Measurements from ENCODE around the gene ABCC3. TPM values are rescaled to one million over a fixed set of nuclear protein-coding genes. Genes with fewer than 3 reads are reported as not detected.
A peak's percentile ranks its signal among the peaks of the same experiment; 100 is the strongest.
"Not testable (repeated sequence)": the region's sequence is repeated elsewhere in the genome, so short reads cannot be mapped to it uniquely, and the experiment has no call there.

Gene ABCC3
- total RNA-seq, 1 donor from 2014 or later = not detected

DNA sequence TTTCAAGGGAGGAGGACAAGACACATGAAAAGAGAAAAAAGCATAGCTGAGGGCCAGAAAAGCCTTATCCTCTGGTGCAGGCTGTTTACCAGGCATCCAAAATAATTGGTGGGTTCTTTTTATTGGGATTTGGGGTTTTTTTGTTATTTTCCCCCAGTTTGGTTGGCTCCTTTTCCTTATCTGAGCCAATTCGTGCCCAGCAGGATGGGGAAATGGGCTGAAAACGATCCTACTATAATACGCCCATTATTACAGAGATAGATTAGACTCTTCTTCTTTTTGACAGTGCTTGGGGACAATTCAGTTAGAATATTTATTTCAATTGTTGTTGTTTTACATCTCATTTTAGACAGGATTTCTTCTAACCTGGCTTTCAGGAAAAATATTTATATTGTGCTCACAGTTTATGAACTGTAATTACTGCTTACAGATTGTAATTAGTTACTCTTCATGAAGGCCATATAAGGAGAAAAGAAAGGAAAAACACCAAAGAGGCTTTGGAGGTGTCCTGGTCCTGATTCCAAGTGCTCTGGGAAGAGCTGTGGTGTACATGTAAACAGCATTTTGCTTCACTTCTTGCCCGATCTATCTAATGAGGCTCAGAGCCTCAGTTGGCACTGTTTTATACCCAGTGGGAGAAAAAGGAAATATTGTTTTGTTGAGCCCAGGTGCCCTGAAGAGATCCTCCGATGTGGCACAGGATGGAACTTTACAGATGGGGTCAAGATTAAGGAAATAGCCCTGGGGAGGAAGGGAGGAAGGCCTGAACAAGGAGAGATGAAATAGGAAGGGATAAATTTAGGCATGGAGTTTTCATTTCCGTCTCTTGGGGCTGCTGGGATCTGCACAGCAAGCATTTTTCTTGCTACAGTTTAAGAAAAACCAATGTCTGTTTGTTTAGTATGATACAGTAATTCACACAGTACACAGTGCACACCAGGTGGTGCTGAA is 73.6 kb downstream of the ABCC3 start:
- DNase-seq = no peak
- Mint-ChIP-seq H3K4me1 (ENCODE audit: low read depth, unreplicated experiment) (peaks cover 14% of the 10 kb centered on the region), H3K27ac (ENCODE audit: unreplicated experiment) (peak overlapping the region; percentile 97), H3K9me3 (ENCODE audit: unreplicated experiment) (peaks cover 6% of the 10 kb centered on the region), H3K4me3 (ENCODE audit: unreplicated experiment) (peak overlapping the region; percentile 84), H3K27me3 (ENCODE audit: unreplicated experiment) (peaks cover 6% of the 10 kb centered on the region), H3K36me3 (ENCODE audit: unreplicated experiment) (peaks cover 3% of the 10 kb centered on the region)
- TF ChIP-seq CTCF (IDR thresholded peaks at IDR 0.05; ENCODE audit: partially characterized antibody, unreplicated experiment) = no peak

- not testable (repeated sequence) for H3K27me3 Mint-ChIP-seq (ENCODE audit: unreplicated experiment); H3K9me3 Mint-ChIP-seq (ENCODE audit: unreplicated experiment); H3K36me3 Mint-ChIP-seq (ENCODE audit: unreplicated experiment); DNase-seq
- Mint-ChIP-seq H3K27ac (ENCODE audit: unreplicated experiment) (peak overlapping the region; percentile 97), H3K4me3 (ENCODE audit: unreplicated experiment) (peak overlapping the region; percentile 84), H3K4me1 (ENCODE audit: low read depth, unreplicated experiment) (peaks cover 14% of the 10 kb centered on the region)
Measured at GRCh38 chr17:50709053-50709452, 74.4 kb downstream of the ABCC3 start.

DNA sequence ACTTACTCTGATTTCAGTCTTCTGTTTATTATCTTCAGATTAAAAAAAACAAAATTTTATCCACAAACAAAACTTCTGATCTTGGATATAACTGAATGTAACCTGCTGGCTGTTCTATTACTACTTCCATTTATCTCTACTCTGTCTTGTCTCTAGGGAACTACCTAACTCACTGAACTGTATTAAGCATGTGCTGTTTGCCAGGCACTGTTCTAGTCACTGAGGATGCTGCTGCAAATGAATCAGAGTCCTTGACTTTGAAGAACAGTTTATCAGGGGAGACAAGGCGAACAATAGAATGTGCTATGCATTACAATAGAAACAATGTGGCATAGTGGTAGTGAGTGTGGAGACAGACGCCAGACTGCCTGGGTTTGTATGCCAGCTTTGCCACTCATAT is 75.3 kb downstream of the ABCC3 start:
- H3K4me1 Mint-ChIP-seq (ENCODE audit: low read depth, unreplicated experiment) = peaks cover 14% of the 10 kb centered on the region
- H3K4me3 Mint-ChIP-seq (ENCODE audit: unreplicated experiment) = peak overlapping the region; percentile 0
- DNase-seq = no peak
- H3K36me3 Mint-ChIP-seq (ENCODE audit: unreplicated experiment) = peaks cover 2% of the 10 kb centered on the region
- peaks cover 6% of the 10 kb centered on the region for H3K27me3 Mint-ChIP-seq (ENCODE audit: unreplicated experiment)
- no peak overlapping the region for H3K27ac Mint-ChIP-seq (ENCODE audit: unreplicated experiment)
- H3K9me3 Mint-ChIP-seq (ENCODE audit: unreplicated experiment) = peaks cover 6% of the 10 kb centered on the region
- TF ChIP-seq CTCF (IDR thresholded peaks at IDR 0.05; ENCODE audit: partially characterized antibody, unreplicated experiment) = no peak

- DNase-seq = no peak
- peaks cover 4% of the 10 kb centered on the region for H3K27me3 Mint-ChIP-seq (ENCODE audit: unreplicated experiment)
- H3K36me3 Mint-ChIP-seq (ENCODE audit: unreplicated experiment) = no peaks in the 10 kb centered on the region
- H3K4me3 Mint-ChIP-seq (ENCODE audit: unreplicated experiment) = no peak overlapping the region
- H3K4me1 Mint-ChIP-seq (ENCODE audit: low read depth, unreplicated experiment) = peaks cover 14% of the 10 kb centered on the region
- TF ChIP-seq CTCF (IDR thresholded peaks at IDR 0.05; ENCODE audit: partially characterized antibody, unreplicated experiment) = no peak
- peaks cover 6% of the 10 kb centered on the region for H3K9me3 Mint-ChIP-seq (ENCODE audit: unreplicated experiment)
- H3K27ac Mint-ChIP-seq (ENCODE audit: unreplicated experiment) = no peak overlapping the region
Measured at GRCh38 chr17:50710650-50711049, 76.0 kb downstream of the ABCC3 start.

DNA sequence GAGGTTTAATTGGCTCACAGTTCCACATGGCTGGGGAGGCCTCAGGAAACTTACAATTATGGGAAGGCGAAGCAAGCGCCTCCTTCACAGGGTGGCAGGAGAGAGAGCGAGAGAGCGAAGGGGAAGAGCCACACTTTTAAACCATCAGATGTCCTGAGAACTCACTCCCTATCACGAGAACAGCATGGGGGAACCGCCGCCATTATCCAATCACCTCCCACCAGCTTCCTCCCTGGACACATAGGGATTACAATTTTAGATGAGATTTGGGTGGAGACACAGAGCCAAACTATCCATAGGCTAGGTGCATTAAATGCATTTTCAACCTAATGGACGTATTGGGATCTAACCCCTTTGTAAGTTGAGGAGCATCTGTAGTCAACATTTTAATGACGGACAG is 78.0 kb downstream of the ABCC3 start:
- peaks cover 2% of the 10 kb centered on the region for H3K27me3 Mint-ChIP-seq (ENCODE audit: unreplicated experiment)
- no peak for TF ChIP-seq CTCF (IDR thresholded peaks at IDR 0.05; ENCODE audit: partially characterized antibody, unreplicated experiment)
- peaks cover 6% of the 10 kb centered on the region for H3K9me3 Mint-ChIP-seq (ENCODE audit: unreplicated experiment)
- DNase-seq = no peak
- H3K4me3 Mint-ChIP-seq (ENCODE audit: unreplicated experiment) = no peak overlapping the region
- H3K36me3 Mint-ChIP-seq (ENCODE audit: unreplicated experiment) = no peaks in the 10 kb centered on the region
- H3K27ac Mint-ChIP-seq (ENCODE audit: unreplicated experiment) = no peak overlapping the region
- H3K4me1 Mint-ChIP-seq (ENCODE audit: low read depth, unreplicated experiment) = peaks cover 14% of the 10 kb centered on the region
